SK-N-MC (cell line): ENCODE measurements around the gene ZNF384.

Experiments used
- EZH2 ChIP-seq: fragments of 200-600 bp; sonication (generic); IDR thresholded peaks from one replicate; pipeline ENCODE4 v1.6.1; 2017; ENCODE audit warnings: antibody characterized with exemption
- POLR2AphosphoS5 ChIP-seq: IDR thresholded peaks from 2 replicates; pipeline ENCODE4 v1.6.1; 2012; ENCODE audit warnings: mild to moderate bottlenecking, low read depth, low read length, borderline replicate concordance

DNA sequence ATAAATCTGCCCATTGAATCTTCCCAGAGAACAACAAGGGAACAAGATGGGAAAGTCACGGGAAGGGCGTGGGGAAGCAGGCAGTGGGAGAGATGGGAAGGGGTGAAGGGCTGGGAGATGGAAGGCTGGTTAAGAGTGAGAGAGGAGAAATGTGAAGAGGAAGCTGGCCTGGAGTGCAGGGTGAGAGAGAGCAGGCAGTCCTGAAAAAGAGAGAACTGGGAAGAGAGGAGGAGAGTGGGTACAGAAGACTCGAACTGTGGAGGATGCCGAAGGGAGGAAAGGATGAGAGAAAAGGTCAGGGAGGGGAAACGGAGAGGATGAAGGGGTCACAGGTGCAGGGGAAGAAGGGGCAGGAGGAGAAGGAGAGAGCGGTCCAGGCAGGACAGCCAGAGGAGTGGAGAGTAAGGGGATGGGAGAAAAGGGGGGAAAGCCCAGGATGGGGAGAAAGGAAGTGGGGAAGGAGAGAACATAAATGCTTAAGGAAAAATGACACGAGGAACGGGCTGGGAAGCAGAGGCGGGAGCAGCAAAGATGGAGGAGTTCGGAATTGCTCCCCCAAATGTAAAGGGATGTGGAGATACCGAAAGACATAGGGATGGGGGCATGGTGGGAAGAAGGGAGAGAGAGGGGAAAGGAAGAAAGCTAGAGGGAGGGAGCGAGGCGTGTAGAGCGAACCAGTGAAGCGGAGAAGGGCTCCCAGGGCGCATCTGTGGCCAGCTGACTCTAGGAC is 10.2 kb upstream of the ZNF384 start:
- TF ChIP-seq EZH2 (no peak), POLR2AphosphoS5 (no peak)
